Upper lobe of left lung (tissue), 4 donors: ENCODE data around the gene CHADL.

ENCODE experiments used
- CTCF ChIP-seq, 6 experiments: fragments of 450-650 bp in 4 of 6; fragments of 200-600 bp in 2 of 6; sonication (generic) in 2 of 6; IDR thresholded peaks; one replicate each; pipeline ENCODE4 v1.5.1; 2016 to 2019; ENCODE audit warnings: antibody characterized with exemption in 6 of 6
- POLR2AphosphoS5 ChIP-seq, 2 donors: sonication (generic); formaldehyde crosslinking; IDR thresholded peaks; one replicate each; pipeline ENCODE4 v1.5.1; 2017; ENCODE audit warnings: antibody characterized with exemption in 2 of 2

- TF ChIP-seq POLR2AphosphoS5 (IDR thresholded peaks at IDR 0.05) (no peak), CTCF (IDR thresholded peaks at IDR 0.05) (no peak)
Measured at GRCh38 chr22:41280854-41281253, 40.1 kb upstream of the CHADL start.
